GM13976 (cell line): ENCODE data around the gene PIK3R6.

ENCODE experiments used
- DNase-seq: peaks from one replicate; pipeline ENCODE4 v3.0.0; 2012; ENCODE audit warnings: low spot score
- CTCF ChIP-seq: IDR thresholded peaks from 2 replicates; pipeline ENCODE4 v1.5.1; 2012; ENCODE audit warnings: borderline replicate concordance, mild to moderate bottlenecking; ENCODE audit not compliant: insufficient read depth; ENCODE audit errors: extremely low read depth, missing control alignments, control extremely low read depth
- in situ Hi-C: fragments of 300-500 bp; cut with MboI; formaldehyde crosslinking; loops from one replicate; pipeline ENCODE4 v1.12.0; 2022; ENCODE audit warnings: low sequenced_read_pairs, mixed read lengths, inconsistent platforms; ENCODE audit not compliant: unreplicated experiment

Gene PIK3R6

GRCh38 chr17:8830141-8830540 is 37.3 kb downstream of the PIK3R6 start:
- DNase-seq, result no peak
- TF ChIP-seq CTCF, result no peak

GRCh38 chr17:8829036-8829941 is 38.2 kb downstream of the PIK3R6 start:
- in situ Hi-C loops, result no loop called here
- no peak for DNase-seq
- no peak for TF ChIP-seq CTCF

More at GRCh38 chr17:8830141-8830540, 37.3 kb downstream of the PIK3R6 start:
- in situ Hi-C loops, result no loop called here

GRCh38 chr17:8828517-8828875 is 39.0 kb downstream of the PIK3R6 start:
- in situ Hi-C loops, result no loop called here

DNA sequence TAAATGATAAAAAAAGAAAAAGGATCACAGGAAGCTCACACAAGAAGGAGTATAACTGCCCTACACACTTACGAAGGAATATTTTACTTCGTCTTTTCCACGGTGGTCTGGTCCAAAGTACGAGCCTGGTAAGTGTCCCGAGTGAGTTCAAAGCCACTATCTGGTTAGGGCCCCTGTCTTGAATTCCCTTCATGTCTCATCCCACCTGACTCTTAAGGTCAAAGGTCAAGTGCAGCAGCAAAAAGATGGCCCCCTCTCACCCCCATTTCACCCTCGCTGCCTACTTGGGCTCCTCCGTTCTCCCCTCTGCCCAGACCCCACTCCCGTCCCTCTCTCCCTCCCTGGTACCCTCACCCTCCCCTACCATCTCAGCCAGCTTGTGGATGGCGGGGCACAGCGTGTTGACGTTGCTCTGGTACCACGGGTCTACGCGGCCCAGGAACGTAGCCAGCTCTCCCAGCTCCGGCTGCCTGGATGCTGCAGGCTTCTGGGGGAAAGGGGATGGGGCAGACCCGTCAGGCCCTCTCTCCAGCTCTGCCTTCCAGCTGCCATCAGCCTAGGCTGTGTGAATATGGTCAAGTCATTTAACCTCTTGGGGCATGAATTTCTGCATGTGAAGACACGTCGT is 40.6 kb downstream of the PIK3R6 start:
- in situ Hi-C loops, result no loop called here

More at GRCh38 chr17:8828517-8828875, 39.0 kb downstream of the PIK3R6 start:
- DNase-seq, result no peak
- no peak for TF ChIP-seq CTCF

GRCh38 chr17:8825802-8826201 is 41.7 kb downstream of the PIK3R6 start:
- no peak for DNase-seq
- no peak for TF ChIP-seq CTCF
- in situ Hi-C loops, result no loop called here

More for the DNA sequence above, 40.6 kb downstream of the PIK3R6 start:
- TF ChIP-seq CTCF, result no peak
- DNase-seq, result no peak

GRCh38 chr17:8823279-8823678 is 44.2 kb downstream of the PIK3R6 start:
- no peak for DNase-seq
- in situ Hi-C loops, result no loop called here
- TF ChIP-seq CTCF, result no peak
